Keratinocyte (primary cell): Measurements from ENCODE around the gene DLEC1.

ENCODE experiments used
- CTCF ChIP-seq, 3 experiments: IDR thresholded peaks in 1 of 3; conservative IDR thresholded peaks in 1 of 3; optimal IDR thresholded peaks in 1 of 3; 2 replicates in 2 of 3; 3 replicates in 1 of 3; pipeline versions ENCODE3 to v1.5.1; 2011; ENCODE audit warnings: low read length in 3 of 3, mild to moderate bottlenecking in 3 of 3, moderate library complexity in 2 of 3, control low read depth in 1 of 3, inconsistent platforms in 1 of 3; ENCODE audit not compliant: insufficient read depth in 2 of 3; ENCODE audit errors: extremely low read depth in 1 of 3
- EZH2 ChIP-seq: IDR thresholded peaks from one replicate; pipeline ENCODE4 v1.6.1; 2012; ENCODE audit warnings: inconsistent platforms, mild to moderate bottlenecking, low read length, moderate library complexity

DNA sequence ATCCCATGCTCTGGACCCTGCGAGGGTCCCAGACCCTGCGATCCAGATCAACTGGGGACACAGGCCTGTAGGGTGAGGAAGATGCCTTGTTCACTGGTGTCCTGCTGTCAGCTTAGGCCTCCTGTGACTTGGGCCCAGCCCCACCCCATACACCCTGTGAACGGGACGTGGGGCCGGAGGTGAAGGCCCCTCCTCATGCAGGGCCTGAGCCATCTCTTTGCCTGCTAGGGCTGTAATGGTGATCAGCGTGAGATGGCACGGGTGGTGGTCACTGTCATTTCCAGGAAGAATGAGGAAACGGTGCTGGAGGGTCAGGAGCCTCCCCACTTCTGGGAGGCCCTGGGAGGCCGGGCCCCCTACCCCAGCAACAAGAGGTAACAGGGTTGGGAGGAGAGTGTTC, 36.1 kb upstream of the DLEC1 start:
- TF ChIP-seq CTCF (optimal IDR thresholded peaks at IDR 0.05 in 1 of 3, IDR thresholded peaks at IDR 0.05 in 1 of 3, conservative IDR thresholded peaks at IDR 0.05 in 1 of 3; ENCODE audit: extremely low read depth in 1 of 3, insufficient read depth in 2 of 3, low read length in 3 of 3), result no peak
- TF ChIP-seq EZH2, result no peak
